ENCODE results near the gene OMP.
"Not testable (repeated sequence)": the region's sequence is repeated elsewhere in the genome, so short reads cannot be mapped to it uniquely, and the experiment has no call there.

OMP gene

GRCh38 chr11:77102246-77103210 is at the start of gene OMP:
Gene OMP, plus strand, starts transcription at chr11:77102840. Its CDS starts 0 bp downstream, at chr11:77102840.
- no peaks in the 10 kb centered on the region for H3K36me3 Mint-ChIP-seq
- H3K27ac Mint-ChIP-seq, result no peak within 1 kb of the TSS
- ATAC-seq, result no peak
- peaks cover 15% of the 10 kb centered on the region for H3K27me3 Mint-ChIP-seq
- H3K4me1 Mint-ChIP-seq, result no peaks in the 10 kb centered on the region
- no peak within 1 kb of the TSS for H3K4me3 Mint-ChIP-seq
- no peaks in the 10 kb centered on the region for H3K9me3 Mint-ChIP-seq

- H3K27ac Mint-ChIP-seq, result no peak overlapping the region
- peaks cover 9% of the 10 kb centered on the region for H3K27me3 Mint-ChIP-seq
- H3K9me3 Mint-ChIP-seq, result peaks cover 5% of the 10 kb centered on the region
- ATAC-seq, result peak; percentile 50
- no peaks in the 10 kb centered on the region for H3K36me3 Mint-ChIP-seq
- H3K4me3 Mint-ChIP-seq, result no peak overlapping the region
- no peaks in the 10 kb centered on the region for H3K4me1 Mint-ChIP-seq
Observed at GRCh38 chr11:77053217-77054015, 49.2 kb upstream of the OMP start.

- Mint-ChIP-seq H3K4me1 (no peaks in the 10 kb centered on the region), H3K27me3 (peaks cover 9% of the 10 kb centered on the region), H3K4me3 (no peak overlapping the region), H3K36me3 (no peaks in the 10 kb centered on the region), H3K27ac (no peak overlapping the region), H3K9me3 (peaks cover 5% of the 10 kb centered on the region)
- no peak for ATAC-seq
Observed at GRCh38 chr11:77054084-77054483, 48.6 kb upstream of the OMP start.

GRCh38 chr11:77055101-77055561 is 47.5 kb upstream of the OMP start:
- Mint-ChIP-seq H3K9me3 (peaks cover 5% of the 10 kb centered on the region), H3K4me3 (no peak overlapping the region), H3K36me3 (no peaks in the 10 kb centered on the region), H3K27me3 (peaks cover 9% of the 10 kb centered on the region), H3K27ac (no peak overlapping the region), H3K4me1 (no peaks in the 10 kb centered on the region)
- ATAC-seq, result no peak

- H3K4me1 Mint-ChIP-seq, result no peaks in the 10 kb centered on the region
- H3K36me3 Mint-ChIP-seq, result no peaks in the 10 kb centered on the region
- H3K27me3 Mint-ChIP-seq, result peaks cover 9% of the 10 kb centered on the region
- H3K9me3 Mint-ChIP-seq, result peaks cover 5% of the 10 kb centered on the region
- H3K4me3 Mint-ChIP-seq, result no peak overlapping the region
- H3K27ac Mint-ChIP-seq, result no peak overlapping the region
- ATAC-seq, result no peak
Observed at GRCh38 chr11:77055913-77056312, 46.7 kb upstream of the OMP start.

- Mint-ChIP-seq H3K9me3 (peaks cover 5% of the 10 kb centered on the region), H3K27ac (no peak overlapping the region), H3K36me3 (no peaks in the 10 kb centered on the region), H3K4me3 (no peak overlapping the region), H3K27me3 (peaks cover 9% of the 10 kb centered on the region), H3K4me1 (no peaks in the 10 kb centered on the region)
- no peak for ATAC-seq
Observed at GRCh38 chr11:77056814-77057402, 45.7 kb upstream of the OMP start.

GRCh38 chr11:77057938-77058474 is 44.6 kb upstream of the OMP start:
- Mint-ChIP-seq H3K4me3 (no peak overlapping the region), H3K9me3 (peaks cover 5% of the 10 kb centered on the region), H3K27me3 (peaks cover 9% of the 10 kb centered on the region), H3K4me1 (no peaks in the 10 kb centered on the region), H3K27ac (no peak overlapping the region), H3K36me3 (no peaks in the 10 kb centered on the region)
- no peak for ATAC-seq

GRCh38 chr11:77058900-77059299 is 43.7 kb upstream of the OMP start:
- H3K4me3 Mint-ChIP-seq, result no peak overlapping the region
- no peaks in the 10 kb centered on the region for H3K36me3 Mint-ChIP-seq
- ATAC-seq, result no peak
- no peaks in the 10 kb centered on the region for H3K4me1 Mint-ChIP-seq
- peaks cover 5% of the 10 kb centered on the region for H3K9me3 Mint-ChIP-seq
- peaks cover 9% of the 10 kb centered on the region for H3K27me3 Mint-ChIP-seq
- no peak overlapping the region for H3K27ac Mint-ChIP-seq

GRCh38 chr11:77059806-77060205 is 42.8 kb upstream of the OMP start:
- Mint-ChIP-seq H3K27me3 (peaks cover 9% of the 10 kb centered on the region), H3K27ac (no peak overlapping the region), H3K4me1 (no peaks in the 10 kb centered on the region), H3K9me3 (peaks cover 5% of the 10 kb centered on the region), H3K4me3 (no peak overlapping the region), H3K36me3 (no peaks in the 10 kb centered on the region)
- no peak for ATAC-seq

GRCh38 chr11:77060234-77060633 is 42.4 kb upstream of the OMP start:
- Mint-ChIP-seq H3K36me3 (no peaks in the 10 kb centered on the region), H3K27ac (no peak overlapping the region), H3K9me3 (peaks cover 5% of the 10 kb centered on the region), H3K4me3 (no peak overlapping the region), H3K27me3 (peaks cover 9% of the 10 kb centered on the region), H3K4me1 (no peaks in the 10 kb centered on the region)
- ATAC-seq, result no peak

- H3K9me3 Mint-ChIP-seq, H3K36me3 Mint-ChIP-seq, ATAC-seq, H3K27ac Mint-ChIP-seq, H3K4me3 Mint-ChIP-seq, H3K27me3 Mint-ChIP-seq, H3K4me1 Mint-ChIP-seq: not testable (repeated sequence)
Observed at GRCh38 chr11:77061258-77061657, 41.4 kb upstream of the OMP start.

- Mint-ChIP-seq H3K9me3 (no peaks in the 10 kb centered on the region), H3K27me3 (no peaks in the 10 kb centered on the region), H3K36me3 (no peaks in the 10 kb centered on the region), H3K4me1 (peaks cover 12% of the 10 kb centered on the region), H3K4me3 (no peak overlapping the region), H3K27ac (no peak overlapping the region)
- ATAC-seq, result no peak
Observed at GRCh38 chr11:77062924-77063323, 39.7 kb upstream of the OMP start.

GRCh38 chr11:77063407-77063806 is 39.2 kb upstream of the OMP start:
- Mint-ChIP-seq H3K27ac (no peak overlapping the region), H3K4me1 (peaks cover 12% of the 10 kb centered on the region), H3K4me3 (no peak overlapping the region), H3K27me3 (no peaks in the 10 kb centered on the region), H3K9me3 (no peaks in the 10 kb centered on the region), H3K36me3 (no peaks in the 10 kb centered on the region)
- no peak for ATAC-seq

GRCh38 chr11:77063861-77064260 is 38.8 kb upstream of the OMP start:
- ATAC-seq, result no peak
- H3K4me1 Mint-ChIP-seq, result peaks cover 12% of the 10 kb centered on the region
- no peaks in the 10 kb centered on the region for H3K9me3 Mint-ChIP-seq
- H3K27me3 Mint-ChIP-seq, result no peaks in the 10 kb centered on the region
- H3K4me3 Mint-ChIP-seq, result no peak overlapping the region
- no peaks in the 10 kb centered on the region for H3K36me3 Mint-ChIP-seq
- H3K27ac Mint-ChIP-seq, result no peak overlapping the region

- Mint-ChIP-seq H3K27ac (no peak overlapping the region), H3K4me3 (no peak overlapping the region), H3K9me3 (no peaks in the 10 kb centered on the region), H3K36me3 (no peaks in the 10 kb centered on the region), H3K27me3 (no peaks in the 10 kb centered on the region), H3K4me1 (peaks cover 12% of the 10 kb centered on the region)
- ATAC-seq, result no peak
Observed at GRCh38 chr11:77064648-77065217, 37.9 kb upstream of the OMP start.

All from stimulated activated memory B cell treated with anti-CD40 and anti-IgM and Interleukin-4, amounts not matched to agents 10 μg/mL and 1 μg/mL and 100 μg/mL, for 72 hours (primary cell).